SK-N-SH treated with all-trans-retinoic acid at 6 μM for 48 hours (cell line): ENCODE measurements around the gene VHLL.
A peak's percentile ranks its signal among the peaks of the same experiment; 100 is the strongest.

Experiments used
- ATAC-seq: fragments of 200-7000 bp; cut with Tn5 transposase; 3 replicates; pipeline ENCODE4 v1.9.1; 2020; ENCODE audit warnings: mild to moderate bottlenecking, moderate library complexity
- ARNTL ChIP-seq: fragments of 450-650 bp; formaldehyde crosslinking; IDR thresholded peaks from 2 replicates; pipeline ENCODE4 v1.5.0; 2020; ENCODE audit warnings: low read depth, mild to moderate bottlenecking, moderate library complexity, borderline replicate concordance
- BACH2 ChIP-seq: fragments of 250-450 bp; sonication (Bioruptor Pico); IDR thresholded peaks from 2 replicates; pipeline ENCODE4 v1.9.0; 2021; ENCODE audit warnings: mild to moderate bottlenecking, borderline replicate concordance
- CSDC2 ChIP-seq: fragments of 250-450 bp; sonication (Bioruptor Pico); IDR thresholded peaks from 2 replicates; pipeline ENCODE4 v1.5.0; 2020; ENCODE audit warnings: mild to moderate bottlenecking, moderate library complexity
- CSRNP3 ChIP-seq: fragments of 250-450 bp; sonication (Bioruptor Pico); IDR thresholded peaks from 2 replicates; pipeline ENCODE4 v1.5.1; 2021; ENCODE audit warnings: mild to moderate bottlenecking, moderate library complexity
- ESRRG ChIP-seq: fragments of 250-450 bp; sonication (Bioruptor Pico); IDR thresholded peaks from 2 replicates; pipeline ENCODE4 v1.6.1; 2021; ENCODE audit warnings: mild to moderate bottlenecking
- GLIS3 ChIP-seq: fragments of 250-450 bp; sonication (Bioruptor Pico); IDR thresholded peaks from 2 replicates; pipeline ENCODE4 v1.5.0; 2020; ENCODE audit warnings: mild to moderate bottlenecking, moderate library complexity
- ISL1 ChIP-seq: fragments of 250-450 bp; sonication (Bioruptor Pico); IDR thresholded peaks from 2 replicates; pipeline ENCODE4 v2.1.2; 2022; ENCODE audit warnings: mild to moderate bottlenecking, moderate library complexity
- OSR1 ChIP-seq: fragments of 250-450 bp; sonication (Bioruptor Pico); IDR thresholded peaks from 2 replicates; pipeline ENCODE4 v1.8.0; 2022; ENCODE audit warnings: moderate library complexity, mild to moderate bottlenecking, inconsistent platforms
- PATZ1 ChIP-seq: fragments of 250-450 bp; sonication (Bioruptor Pico); IDR thresholded peaks from 2 replicates; pipeline ENCODE4 v1.8.0; 2020; ENCODE audit warnings: mild to moderate bottlenecking, moderate library complexity, borderline replicate concordance
- POU6F1 ChIP-seq: fragments of 250-450 bp; sonication (Bioruptor Pico); IDR thresholded peaks from 2 replicates; pipeline ENCODE4 v1.8.0; 2021; ENCODE audit warnings: low read depth, mild to moderate bottlenecking, moderate library complexity, borderline replicate concordance
- RARB ChIP-seq: fragments of 250-450 bp; sonication (Bioruptor Pico); IDR thresholded peaks from 2 replicates; pipeline ENCODE4 v1.8.0; 2021; ENCODE audit warnings: mild to moderate bottlenecking, moderate library complexity
- SNAI2 ChIP-seq: fragments of 250-450 bp; sonication (Bioruptor Pico); IDR thresholded peaks from 2 replicates; pipeline ENCODE4 v1.5.0; 2020; ENCODE audit warnings: mild to moderate bottlenecking, moderate library complexity
- TCF4 ChIP-seq: fragments of 250-450 bp; sonication (Bioruptor Pico); IDR thresholded peaks from 2 replicates; pipeline ENCODE4 v1.8.0; 2021; ENCODE audit warnings: mild to moderate bottlenecking, moderate library complexity, borderline replicate concordance
- TOX ChIP-seq: fragments of 250-450 bp; sonication (Bioruptor Pico); IDR thresholded peaks from 2 replicates; pipeline ENCODE4 v1.8.0; 2021; ENCODE audit warnings: mild to moderate bottlenecking, moderate library complexity, borderline replicate concordance
- TSHZ2 ChIP-seq: fragments of 250-450 bp; sonication (Bioruptor Pico); IDR thresholded peaks from 2 replicates; pipeline ENCODE4 v1.5.0; 2020; ENCODE audit warnings: mild to moderate bottlenecking, moderate library complexity
- ZC3H10 ChIP-seq: fragments of 250-450 bp; sonication (Bioruptor Pico); IDR thresholded peaks from 2 replicates; pipeline ENCODE4 v1.5.1; 2021; ENCODE audit warnings: mild to moderate bottlenecking, moderate library complexity
- ZFP30 ChIP-seq: fragments of 450-650 bp; formaldehyde crosslinking; IDR thresholded peaks from 2 replicates; pipeline ENCODE4 v1.5.0; 2022; ENCODE audit warnings: mild to moderate bottlenecking, moderate library complexity
- ZNF565 ChIP-seq: fragments of 450-650 bp; formaldehyde crosslinking; conservative IDR thresholded peaks from 2 replicates; pipeline ENCODE4 v1.5.0; 2020; ENCODE audit warnings: low read depth, mild to moderate bottlenecking, moderate library complexity
- ZNF70 ChIP-seq: fragments of 450-650 bp; formaldehyde crosslinking; IDR thresholded peaks from 2 replicates; pipeline ENCODE4 v1.5.0; 2020; ENCODE audit warnings: mild to moderate bottlenecking, moderate library complexity
- ZNF8 ChIP-seq: fragments of 450-650 bp; formaldehyde crosslinking; IDR thresholded peaks from 2 replicates; pipeline ENCODE4 v1.5.0; 2020; ENCODE audit warnings: mild to moderate bottlenecking, moderate library complexity
- TF ChIP-seq, protein P1 (sequence below): fragments of 250-450 bp; sonication (Bioruptor Pico); IDR thresholded peaks from 2 replicates; pipeline ENCODE4 v1.5.1; 2020; ENCODE audit warnings: low read depth, mild to moderate bottlenecking, moderate library complexity

Gene VHLL

DNA sequence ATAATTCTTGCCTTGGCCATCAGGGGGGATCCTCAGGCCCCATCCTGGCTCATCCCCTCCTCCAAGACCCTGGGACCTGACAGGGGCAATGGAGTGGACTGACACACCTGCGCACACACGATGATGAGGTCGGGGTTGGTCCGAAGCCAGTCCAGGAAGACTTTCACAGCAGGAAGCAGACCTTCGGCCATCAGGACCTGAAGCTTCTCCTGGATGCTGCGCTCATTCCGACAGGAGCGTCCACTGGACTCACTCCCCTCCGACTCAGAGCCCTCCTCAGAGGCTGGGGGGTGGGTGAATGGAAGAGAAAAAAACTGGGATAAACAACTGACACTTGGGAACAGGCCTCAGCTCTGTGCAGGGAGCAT is 35.8 kb downstream of the VHLL start:
- no peak for TF ChIP-seq BACH2 (CRISPR knock-in tag)
- TF ChIP-seq ESRRG (CRISPR knock-in tag): no peak
- TF ChIP-seq OSR1 (CRISPR knock-in tag): no peak
- no peak for TF ChIP-seq TSHZ2 (CRISPR knock-in tag)
- no peak for TF ChIP-seq ARNTL (CRISPR knock-in tag)
- TF ChIP-seq TCF4 (CRISPR knock-in tag): no peak
- peak; percentile 9 for ATAC-seq

DNA sequence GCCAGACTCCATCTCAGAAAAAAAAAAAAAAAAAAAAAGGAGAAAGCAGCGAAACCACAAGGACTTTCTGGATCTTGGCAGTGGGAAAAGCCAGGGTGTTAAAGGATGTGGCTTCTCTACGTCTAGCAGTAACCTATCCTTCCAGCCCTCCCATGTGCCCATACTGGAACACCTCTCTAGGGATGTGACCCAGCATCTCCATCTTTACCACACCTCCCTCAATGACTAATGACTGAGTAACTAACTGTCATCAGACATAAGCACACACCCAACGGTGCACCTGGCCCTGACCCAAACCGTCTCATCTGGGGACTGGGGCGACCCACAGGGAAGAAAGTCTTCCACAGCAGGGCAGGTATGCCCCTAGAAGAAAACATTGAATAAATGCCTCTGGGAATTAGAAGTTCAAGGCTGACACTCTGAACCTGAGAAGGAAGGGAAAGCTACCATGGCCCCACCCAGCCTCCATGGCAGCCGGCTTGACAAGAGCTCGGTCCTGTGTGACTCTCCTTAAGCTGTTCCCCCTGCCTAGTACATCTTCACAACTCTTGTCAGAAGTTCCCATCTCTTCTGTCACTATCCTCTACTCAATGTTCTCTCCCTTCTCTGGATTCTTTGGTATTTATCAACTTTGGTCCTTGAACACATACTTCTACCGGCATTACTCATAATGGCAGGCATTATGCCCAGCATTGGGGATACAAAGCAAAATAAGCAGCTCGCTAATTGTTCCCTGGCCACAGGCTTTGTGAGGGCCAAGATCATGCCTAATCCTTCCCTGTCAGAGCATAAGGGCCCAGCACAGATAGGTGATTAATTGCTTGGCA is 36.4 kb downstream of the VHLL start:
- ATAC-seq: peak; percentile 67
- TF ChIP-seq TOX: no peak
- TF ChIP-seq, all 23 proteins: peak for 0

DNA sequence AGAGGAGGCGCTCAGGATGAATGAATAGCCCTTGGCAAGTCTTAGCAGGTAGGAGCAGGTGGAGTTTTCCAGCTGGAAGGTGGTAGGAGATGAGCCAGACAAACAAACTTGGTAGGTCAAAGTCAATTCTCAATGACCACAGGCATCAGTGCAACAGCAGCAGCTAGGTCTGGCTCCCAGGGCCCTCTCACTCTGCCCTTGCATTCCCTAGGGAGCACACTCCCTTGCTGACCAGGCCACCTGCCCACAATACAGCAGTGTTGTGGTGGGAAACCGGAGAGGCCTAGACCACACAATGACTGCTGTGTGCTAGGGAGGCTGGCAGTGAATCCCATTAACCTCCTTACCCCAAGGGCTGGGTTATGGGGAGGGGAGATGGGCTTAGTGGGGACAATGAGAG is 38.2 kb downstream of the VHLL start:
- TF ChIP-seq PATZ1 (CRISPR knock-in tag): no peak
- no peak for TF ChIP-seq CSDC2 (CRISPR knock-in tag)
- no peak for TF ChIP-seq ARNTL (CRISPR knock-in tag)
- TF ChIP-seq ISL1 (CRISPR knock-in tag): no peak
- no peak for TF ChIP-seq ZFP30
- no peak for TF ChIP-seq ZNF8 (CRISPR knock-in tag)
- no peak for TF ChIP-seq RARB
- no peak for TF ChIP-seq CSRNP3 (CRISPR knock-in tag)
- TF ChIP-seq BACH2 (CRISPR knock-in tag): no peak
- no peak for TF ChIP-seq ESRRG (CRISPR knock-in tag)
- TF ChIP-seq ZC3H10: no peak
- no peak for TF ChIP-seq TSHZ2 (CRISPR knock-in tag)
- TF ChIP-seq TCF4 (CRISPR knock-in tag): no peak
- no peak for TF ChIP-seq TOX
- TF ChIP-seq ZNF70 (CRISPR knock-in tag): no peak
- TF ChIP-seq ZNF565 (CRISPR knock-in tag): no peak
- no peak for TF ChIP-seq GLIS3 (CRISPR knock-in tag)
- no peak for TF ChIP-seq SNAI2
- no peak for TF ChIP-seq OSR1 (CRISPR knock-in tag)
- no peak for ATAC-seq

DNA sequence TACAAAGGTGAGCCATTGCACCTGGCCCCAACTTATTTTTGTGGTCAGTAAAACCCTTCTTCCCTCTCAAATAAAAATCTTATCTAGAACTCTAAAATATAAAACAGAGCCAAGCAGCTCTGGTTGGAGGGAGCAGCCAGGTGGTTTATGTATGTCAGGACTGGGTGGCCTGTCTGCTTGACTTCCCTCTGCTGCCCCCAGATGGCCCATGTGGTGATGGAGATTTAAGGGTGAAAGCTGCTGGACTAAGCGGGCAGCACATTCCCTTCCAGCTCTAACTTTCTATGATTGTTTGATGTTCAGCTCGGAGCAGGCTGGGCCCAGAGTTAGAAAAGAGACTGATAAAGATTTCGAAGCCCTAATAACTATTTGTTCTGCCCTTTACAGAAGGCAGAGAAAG is 39.3 kb downstream of the VHLL start:
- peak; percentile 60 for ATAC-seq
- TF ChIP-seq ZNF70 (CRISPR knock-in tag): no peak
- TF ChIP-seq POU6F1 (CRISPR knock-in tag): no peak
- no peak for TF ChIP-seq ZC3H10
- no peak for TF ChIP-seq ARNTL (CRISPR knock-in tag)
- TF ChIP-seq ZNF565 (CRISPR knock-in tag): no peak
- TF ChIP-seq, protein P1, sequence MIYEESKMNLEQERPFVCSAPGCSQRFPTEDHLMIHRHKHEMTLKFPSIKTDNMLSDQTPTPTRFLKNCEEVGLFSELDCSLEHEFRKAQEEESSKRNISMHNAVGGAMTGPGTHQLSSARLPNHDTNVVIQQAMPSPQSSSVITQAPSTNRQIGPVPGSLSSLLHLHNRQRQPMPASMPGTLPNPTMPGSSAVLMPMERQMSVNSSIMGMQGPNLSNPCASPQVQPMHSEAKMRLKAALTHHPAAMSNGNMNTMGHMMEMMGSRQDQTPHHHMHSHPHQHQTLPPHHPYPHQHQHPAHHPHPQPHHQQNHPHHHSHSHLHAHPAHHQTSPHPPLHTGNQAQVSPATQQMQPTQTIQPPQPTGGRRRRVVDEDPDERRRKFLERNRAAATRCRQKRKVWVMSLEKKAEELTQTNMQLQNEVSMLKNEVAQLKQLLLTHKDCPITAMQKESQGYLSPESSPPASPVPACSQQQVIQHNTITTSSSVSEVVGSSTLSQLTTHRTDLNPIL: no peak
- no peak for TF ChIP-seq CSDC2 (CRISPR knock-in tag)
- no peak for TF ChIP-seq PATZ1 (CRISPR knock-in tag)
- TF ChIP-seq, all 23 proteins: peak for 0
